HPDE6-E6E7 (cell line): ENCODE results near the gene INTS6.
A peak's percentile ranks its signal among the peaks of the same experiment; 100 is the strongest.
"Not testable (repeated sequence)": the region's sequence is repeated elsewhere in the genome, so short reads cannot be mapped to it uniquely, and the experiment has no call there.

Experiments used
- DNase-seq: peaks from one replicate; pipeline ENCODE4 v3.0.0; 2011; ENCODE audit warnings: missing footprints; ENCODE audit errors: extremely low spot score

INTS6 gene

GRCh38 chr13:51453959-51454703, 1.3 kb upstream of the INTS6 start:
- no peak for DNase-seq

GRCh38 chr13:51453207-51453958, 547 bp upstream of the INTS6 start:
- DNase-seq = peak; percentile 14

- DNase-seq = no peak
These were observed 1.1 kb downstream of the INTS6 start for GRCh38 chr13:51451467-51452360.

GRCh38 chr13:51451134-51451466, 1.7 kb downstream of the INTS6 start:
- DNase-seq = no peak

GRCh38 chr13:51449018-51449417, 3.8 kb downstream of the INTS6 start:
- no peak for DNase-seq

GRCh38 chr13:51444922-51445321, 7.9 kb downstream of the INTS6 start:
- no peak for DNase-seq

- no peak for DNase-seq
These were observed 12.5 kb downstream of the INTS6 start for GRCh38 chr13:51440381-51440780.

- no peak for DNase-seq
These were observed 15.2 kb downstream of the INTS6 start for GRCh38 chr13:51437550-51438127.

GRCh38 chr13:51435002-51435578, 17.7 kb downstream of the INTS6 start:
- no peak for DNase-seq

GRCh38 chr13:51432576-51432975, 20.3 kb downstream of the INTS6 start:
- no peak for DNase-seq

- no peak for DNase-seq
These were observed 25.9 kb downstream of the INTS6 start for GRCh38 chr13:51426982-51427381.

GRCh38 chr13:51425410-51426042, 27.3 kb downstream of the INTS6 start:
- DNase-seq = no peak

- DNase-seq = no peak
These were observed 29.1 kb downstream of the INTS6 start for GRCh38 chr13:51423766-51424165.

- DNase-seq = no peak
These were observed 30.4 kb downstream of the INTS6 start for GRCh38 chr13:51422484-51422883.

GRCh38 chr13:51420681-51421490, 31.9 kb downstream of the INTS6 start:
- no peak for DNase-seq

- DNase-seq = no peak
These were observed 33.7 kb downstream of the INTS6 start for GRCh38 chr13:51419001-51419636.

- no peak for DNase-seq
These were observed 35.1 kb downstream of the INTS6 start for GRCh38 chr13:51417716-51418115.

GRCh38 chr13:51416107-51416506, 36.7 kb downstream of the INTS6 start:
- no peak for DNase-seq

- not testable (repeated sequence) for DNase-seq
These were observed 37.5 kb downstream of the INTS6 start for GRCh38 chr13:51415339-51415738.

GRCh38 chr13:51412431-51412830, 40.4 kb downstream of the INTS6 start:
- no peak for DNase-seq
